HepG2 (cell line): ENCODE data around the gene TMEM59. TPM values are rescaled to one million over a fixed set of nuclear protein-coding genes. Genes with fewer than 3 reads are reported as not detected.

Experiments used
- DNMT3B ChIP-seq: conservative IDR thresholded peaks from 2 replicates; pipeline ENCODE4 v1.6.1; 2016; ENCODE audit warnings: missing biosample characterization, control low read depth
- EP300 ChIP-seq, 3 experiments: sonication (generic) in 1 of 3; formaldehyde crosslinking in 1 of 3; IDR thresholded peaks; 2 replicates each; pipeline versions ENCODE4 v1.5.1 to v1.6.1; 2011 to 2020; ENCODE audit warnings: low read depth in 2 of 3, low read length in 2 of 3, borderline replicate concordance in 1 of 3, improper control_type of control experiment in 1 of 3, mild to moderate bottlenecking in 1 of 3, missing genetic modification reagents in 1 of 3, moderate library complexity in 1 of 3
- HDAC2 ChIP-seq: sonication (generic); formaldehyde crosslinking; IDR thresholded peaks from 2 replicates; pipeline ENCODE4 v1.4.0; 2020; ENCODE audit warnings: missing genetic modification reagents
- NFKB2 ChIP-seq: sonication (generic); formaldehyde crosslinking; IDR thresholded peaks from 2 replicates; pipeline ENCODE4 v1.4.0; 2020; ENCODE audit warnings: missing genetic modification reagents, borderline replicate concordance
- PPARG ChIP-seq: conservative IDR thresholded peaks from 2 replicates; pipeline ENCODE4 v1.6.1; 2016; ENCODE audit warnings: missing biosample characterization, missing genetic modification reagents
- TEAD3 ChIP-seq: optimal IDR thresholded peaks from 2 replicates; pipeline ENCODE3; 2016; ENCODE audit warnings: borderline replicate concordance
- ZNF10 ChIP-seq: sonication (generic); formaldehyde crosslinking; IDR thresholded peaks from 2 replicates; pipeline ENCODE4 v1.4.0; 2020; ENCODE audit warnings: mild to moderate bottlenecking, low read depth, missing genetic modification reagents, borderline replicate concordance
- ZNF101 ChIP-seq: sonication (generic); formaldehyde crosslinking; IDR thresholded peaks from 2 replicates; pipeline ENCODE4 v1.4.0; 2020; ENCODE audit warnings: mild to moderate bottlenecking, low read depth, missing genetic modification reagents, borderline replicate concordance
- ZNF121 ChIP-seq: sonication (generic); formaldehyde crosslinking; IDR thresholded peaks from 2 replicates; pipeline ENCODE4 v1.5.0; 2020; ENCODE audit warnings: mild to moderate bottlenecking, missing genetic modification reagents
- ZNF33B ChIP-seq: sonication (generic); formaldehyde crosslinking; IDR thresholded peaks from 2 replicates; pipeline ENCODE4 v1.5.1; 2020; ENCODE audit warnings: mild to moderate bottlenecking, missing genetic modification reagents
- ZNF605 ChIP-seq: sonication (generic); formaldehyde crosslinking; IDR thresholded peaks from 2 replicates; pipeline ENCODE4 v1.8.0; 2022; ENCODE audit warnings: mild to moderate bottlenecking, missing genetic modification reagents
- ZNF678 ChIP-seq: sonication (generic); formaldehyde crosslinking; IDR thresholded peaks from 2 replicates; pipeline ENCODE4 v1.4.0; 2020; ENCODE audit warnings: mild to moderate bottlenecking, missing genetic modification reagents
- ZNF724P ChIP-seq: sonication (generic); formaldehyde crosslinking; IDR thresholded peaks from 2 replicates; pipeline ENCODE4 v1.8.0; 2022; ENCODE audit warnings: missing genetic modification reagents, borderline replicate concordance
- ZNF772 ChIP-seq: sonication (generic); formaldehyde crosslinking; IDR thresholded peaks from 2 replicates; pipeline ENCODE4 v1.5.0; 2020; ENCODE audit warnings: mild to moderate bottlenecking, missing genetic modification reagents
- ZZZ3 ChIP-seq: sonication (generic); formaldehyde crosslinking; IDR thresholded peaks from 2 replicates; pipeline ENCODE4 v1.4.0; 2020; ENCODE audit warnings: missing genetic modification reagents, mild to moderate bottlenecking, borderline replicate concordance
- polyA plus RNA-seq, 8 experiments: library from polyadenylated mRNA; depleted of rRNA in 3 of 8; stranded (reverse) in 7 of 8; unstranded in 1 of 8; fragments of >200 nt; fragmentation: Illumina TruSeq in 4 of 8; extraction: Trizol in 4 of 8; gene quantifications; 2 replicates each; pipeline versions ENCODE4 v1.2.1 to v1.2.3, GENCODE V29; 2011 to 2016; ENCODE audit warnings: low read depth in 4 of 8, missing spikeins in 1 of 8, mixed read lengths in 1 of 8; ENCODE audit not compliant: insufficient read depth in 1 of 8
- total RNA-seq, 5 experiments: library from RNA; depleted of rRNA; stranded (reverse); fragments of >200 nt; fragmentation: Illumina TruSeq; extraction: Trizol; gene quantifications; 2 replicates each; pipeline ENCODE4 v1.2.3, GENCODE V29; 2016; ENCODE audit warnings: low read depth in 1 of 5
- TF ChIP-seq, protein P1 (sequence below): sonication (generic); IDR thresholded peaks from 2 replicates; pipeline ENCODE4 v1.6.1; 2016; ENCODE audit warnings: low read depth, borderline replicate concordance
- TF ChIP-seq, protein P2 (sequence below): sonication (generic); formaldehyde crosslinking; IDR thresholded peaks from 2 replicates; pipeline ENCODE4 v1.4.0; 2020; ENCODE audit warnings: mild to moderate bottlenecking, missing genetic modification reagents
- TF ChIP-seq, protein P3 (sequence below), 2 experiments: fragments of 450-650 bp in 1 of 2; sonication (generic) in 1 of 2; formaldehyde crosslinking; IDR thresholded peaks; 2 replicates each; pipeline versions ENCODE4 v1.5.0 to v1.8.0; 2020 to 2022; ENCODE audit warnings: mild to moderate bottlenecking in 1 of 2, missing genetic modification reagents in 1 of 2
- TF ChIP-seq, protein P4 (sequence below): fragments of 450-650 bp; IDR thresholded peaks from 2 replicates; pipeline ENCODE4 v1.6.1; 2017; ENCODE audit warnings: mild to moderate bottlenecking
- TF ChIP-seq, protein P5 (sequence below): sonication (generic); formaldehyde crosslinking; IDR thresholded peaks from 2 replicates; pipeline ENCODE4 v1.4.0; 2020; ENCODE audit warnings: mild to moderate bottlenecking, missing genetic modification reagents, borderline replicate concordance

The TMEM59 gene
- total and polyA plus RNA-seq, 2 of the 13 experiments (the other 11 are each of a cell fraction or from before 2014, with no cell fraction given): 147 to 363 TPM

DNA sequence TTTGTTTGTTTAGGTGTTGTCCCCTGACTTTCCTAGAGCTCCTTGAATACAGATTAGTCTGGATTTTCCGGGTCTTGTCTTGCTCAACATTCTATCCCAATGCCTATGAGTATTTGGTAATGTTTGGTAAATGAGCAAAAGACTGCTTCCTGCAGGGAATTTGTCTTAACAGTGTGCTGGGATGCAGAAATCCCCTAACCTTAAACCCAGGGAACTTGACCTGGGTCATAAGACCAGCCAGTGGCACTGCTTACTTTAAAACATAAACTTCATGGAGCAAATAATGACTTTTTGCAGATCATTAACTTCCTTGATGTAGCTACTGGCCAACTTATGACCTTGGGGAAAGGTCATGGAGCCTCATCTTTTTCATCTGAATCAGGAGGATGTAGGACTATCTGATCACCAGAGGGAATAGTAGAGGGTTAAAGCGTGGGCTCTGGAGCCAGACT lies 27.6 kb upstream of the TMEM59 start (continued):
- TF ChIP-seq, protein P1, sequence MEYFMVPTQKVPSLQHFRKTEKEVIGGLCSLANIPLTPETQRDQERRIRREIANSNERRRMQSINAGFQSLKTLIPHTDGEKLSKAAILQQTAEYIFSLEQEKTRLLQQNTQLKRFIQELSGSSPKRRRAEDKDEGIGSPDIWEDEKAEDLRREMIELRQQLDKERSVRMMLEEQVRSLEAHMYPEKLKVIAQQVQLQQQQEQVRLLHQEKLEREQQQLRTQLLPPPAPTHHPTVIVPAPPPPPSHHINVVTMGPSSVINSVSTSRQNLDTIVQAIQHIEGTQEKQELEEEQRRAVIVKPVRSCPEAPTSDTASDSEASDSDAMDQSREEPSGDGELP: no peak
- TF ChIP-seq, protein P2, sequence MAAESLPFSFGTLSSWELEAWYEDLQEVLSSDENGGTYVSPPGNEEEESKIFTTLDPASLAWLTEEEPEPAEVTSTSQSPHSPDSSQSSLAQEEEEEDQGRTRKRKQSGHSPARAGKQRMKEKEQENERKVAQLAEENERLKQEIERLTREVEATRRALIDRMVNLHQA (CRISPR knock-in tag): no peak
- TF ChIP-seq HDAC2 (CRISPR knock-in tag) (peak; percentile 59; the same call in 1 of the 2 replicates), EP300 (IDR thresholded peaks at IDR 0.05; ENCODE audit: low read depth in 2 of 2, low read length in 2 of 2) (peak in 1 of 2 experiments; percentile 71; a peak in 2 of 4 replicates), EP300 (CRISPR knock-in tag; IDR thresholded peaks at IDR 0.05; ENCODE audit: borderline replicate concordance) (no peak), ZNF772 (CRISPR knock-in tag) (no peak), ZNF101 (CRISPR knock-in tag) (no peak), PPARG (CRISPR knock-in tag) (peak; percentile 93), ZNF724P (CRISPR knock-in tag) (peak; percentile 51; the same call in 1 of the 2 replicates), ZNF605 (CRISPR knock-in tag) (peak; percentile 28; the same call in 1 of the 2 replicates), ZNF10 (no peak), ZNF33B (CRISPR knock-in tag) (no peak), NFKB2 (no peak), TEAD3 (CRISPR knock-in tag) (peak; percentile 16), ZZZ3 (CRISPR knock-in tag) (no peak), ZNF121 (CRISPR knock-in tag) (no peak), DNMT3B (CRISPR knock-in tag) (no peak), ZNF678 (no peak)
- TF ChIP-seq, protein P3, sequence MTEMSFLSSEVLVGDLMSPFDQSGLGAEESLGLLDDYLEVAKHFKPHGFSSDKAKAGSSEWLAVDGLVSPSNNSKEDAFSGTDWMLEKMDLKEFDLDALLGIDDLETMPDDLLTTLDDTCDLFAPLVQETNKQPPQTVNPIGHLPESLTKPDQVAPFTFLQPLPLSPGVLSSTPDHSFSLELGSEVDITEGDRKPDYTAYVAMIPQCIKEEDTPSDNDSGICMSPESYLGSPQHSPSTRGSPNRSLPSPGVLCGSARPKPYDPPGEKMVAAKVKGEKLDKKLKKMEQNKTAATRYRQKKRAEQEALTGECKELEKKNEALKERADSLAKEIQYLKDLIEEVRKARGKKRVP (CRISPR knock-in tag; IDR thresholded peaks at IDR 0.05): 0 out of 4 replicates have a peak, but pooled peaks of 1 of the 2 experiments have one; percentile 39
- TF ChIP-seq, protein P4, sequence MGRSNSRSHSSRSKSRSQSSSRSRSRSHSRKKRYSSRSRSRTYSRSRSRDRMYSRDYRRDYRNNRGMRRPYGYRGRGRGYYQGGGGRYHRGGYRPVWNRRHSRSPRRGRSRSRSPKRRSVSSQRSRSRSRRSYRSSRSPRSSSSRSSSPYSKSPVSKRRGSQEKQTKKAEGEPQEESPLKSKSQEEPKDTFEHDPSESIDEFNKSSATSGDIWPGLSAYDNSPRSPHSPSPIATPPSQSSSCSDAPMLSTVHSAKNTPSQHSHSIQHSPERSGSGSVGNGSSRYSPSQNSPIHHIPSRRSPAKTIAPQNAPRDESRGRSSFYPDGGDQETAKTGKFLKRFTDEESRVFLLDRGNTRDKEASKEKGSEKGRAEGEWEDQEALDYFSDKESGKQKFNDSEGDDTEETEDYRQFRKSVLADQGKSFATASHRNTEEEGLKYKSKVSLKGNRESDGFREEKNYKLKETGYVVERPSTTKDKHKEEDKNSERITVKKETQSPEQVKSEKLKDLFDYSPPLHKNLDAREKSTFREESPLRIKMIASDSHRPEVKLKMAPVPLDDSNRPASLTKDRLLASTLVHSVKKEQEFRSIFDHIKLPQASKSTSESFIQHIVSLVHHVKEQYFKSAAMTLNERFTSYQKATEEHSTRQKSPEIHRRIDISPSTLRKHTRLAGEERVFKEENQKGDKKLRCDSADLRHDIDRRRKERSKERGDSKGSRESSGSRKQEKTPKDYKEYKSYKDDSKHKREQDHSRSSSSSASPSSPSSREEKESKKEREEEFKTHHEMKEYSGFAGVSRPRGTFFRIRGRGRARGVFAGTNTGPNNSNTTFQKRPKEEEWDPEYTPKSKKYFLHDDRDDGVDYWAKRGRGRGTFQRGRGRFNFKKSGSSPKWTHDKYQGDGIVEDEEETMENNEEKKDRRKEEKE: no peak
- TF ChIP-seq, protein P5, sequence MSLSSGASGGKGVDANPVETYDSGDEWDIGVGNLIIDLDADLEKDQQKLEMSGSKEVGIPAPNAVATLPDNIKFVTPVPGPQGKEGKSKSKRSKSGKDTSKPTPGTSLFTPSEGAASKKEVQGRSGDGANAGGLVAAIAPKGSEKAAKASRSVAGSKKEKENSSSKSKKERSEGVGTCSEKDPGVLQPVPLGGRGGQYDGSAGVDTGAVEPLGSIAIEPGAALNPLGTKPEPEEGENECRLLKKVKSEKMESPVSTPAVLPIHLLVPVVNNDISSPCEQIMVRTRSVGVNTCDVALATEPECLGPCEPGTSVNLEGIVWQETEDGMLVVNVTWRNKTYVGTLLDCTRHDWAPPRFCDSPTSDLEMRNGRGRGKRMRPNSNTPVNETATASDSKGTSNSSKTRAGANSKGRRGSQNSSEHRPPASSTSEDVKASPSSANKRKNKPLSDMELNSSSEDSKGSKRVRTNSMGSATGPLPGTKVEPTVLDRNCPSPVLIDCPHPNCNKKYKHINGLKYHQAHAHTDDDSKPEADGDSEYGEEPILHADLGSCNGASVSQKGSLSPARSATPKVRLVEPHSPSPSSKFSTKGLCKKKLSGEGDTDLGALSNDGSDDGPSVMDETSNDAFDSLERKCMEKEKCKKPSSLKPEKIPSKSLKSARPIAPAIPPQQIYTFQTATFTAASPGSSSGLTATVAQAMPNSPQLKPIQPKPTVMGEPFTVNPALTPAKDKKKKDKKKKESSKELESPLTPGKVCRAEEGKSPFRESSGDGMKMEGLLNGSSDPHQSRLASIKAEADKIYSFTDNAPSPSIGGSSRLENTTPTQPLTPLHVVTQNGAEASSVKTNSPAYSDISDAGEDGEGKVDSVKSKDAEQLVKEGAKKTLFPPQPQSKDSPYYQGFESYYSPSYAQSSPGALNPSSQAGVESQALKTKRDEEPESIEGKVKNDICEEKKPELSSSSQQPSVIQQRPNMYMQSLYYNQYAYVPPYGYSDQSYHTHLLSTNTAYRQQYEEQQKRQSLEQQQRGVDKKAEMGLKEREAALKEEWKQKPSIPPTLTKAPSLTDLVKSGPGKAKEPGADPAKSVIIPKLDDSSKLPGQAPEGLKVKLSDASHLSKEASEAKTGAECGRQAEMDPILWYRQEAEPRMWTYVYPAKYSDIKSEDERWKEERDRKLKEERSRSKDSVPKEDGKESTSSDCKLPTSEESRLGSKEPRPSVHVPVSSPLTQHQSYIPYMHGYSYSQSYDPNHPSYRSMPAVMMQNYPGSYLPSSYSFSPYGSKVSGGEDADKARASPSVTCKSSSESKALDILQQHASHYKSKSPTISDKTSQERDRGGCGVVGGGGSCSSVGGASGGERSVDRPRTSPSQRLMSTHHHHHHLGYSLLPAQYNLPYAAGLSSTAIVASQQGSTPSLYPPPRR (CRISPR knock-in tag): peak; percentile 73; the same call in 1 of the 2 replicates
